ENCODE results near the gene SYNPR. TPM values are rescaled to one million over a fixed set of nuclear protein-coding genes. Genes with fewer than 3 reads are reported as not detected.

Gene SYNPR
- total RNA-seq, 4 donors from 2014 or later = 0.11 to 0.63 (median 0.13) TPM; not detected in 1

- H3K9me3 ChIP-seq = no peaks in the 10 kb centered on the region
- no peaks in the 10 kb centered on the region for H3K27me3 ChIP-seq
- no peaks in the 10 kb centered on the region for H3K36me3 ChIP-seq
- TF ChIP-seq POLR2A (IDR thresholded peaks at IDR 0.05) = no peak
- TF ChIP-seq, protein P1, sequence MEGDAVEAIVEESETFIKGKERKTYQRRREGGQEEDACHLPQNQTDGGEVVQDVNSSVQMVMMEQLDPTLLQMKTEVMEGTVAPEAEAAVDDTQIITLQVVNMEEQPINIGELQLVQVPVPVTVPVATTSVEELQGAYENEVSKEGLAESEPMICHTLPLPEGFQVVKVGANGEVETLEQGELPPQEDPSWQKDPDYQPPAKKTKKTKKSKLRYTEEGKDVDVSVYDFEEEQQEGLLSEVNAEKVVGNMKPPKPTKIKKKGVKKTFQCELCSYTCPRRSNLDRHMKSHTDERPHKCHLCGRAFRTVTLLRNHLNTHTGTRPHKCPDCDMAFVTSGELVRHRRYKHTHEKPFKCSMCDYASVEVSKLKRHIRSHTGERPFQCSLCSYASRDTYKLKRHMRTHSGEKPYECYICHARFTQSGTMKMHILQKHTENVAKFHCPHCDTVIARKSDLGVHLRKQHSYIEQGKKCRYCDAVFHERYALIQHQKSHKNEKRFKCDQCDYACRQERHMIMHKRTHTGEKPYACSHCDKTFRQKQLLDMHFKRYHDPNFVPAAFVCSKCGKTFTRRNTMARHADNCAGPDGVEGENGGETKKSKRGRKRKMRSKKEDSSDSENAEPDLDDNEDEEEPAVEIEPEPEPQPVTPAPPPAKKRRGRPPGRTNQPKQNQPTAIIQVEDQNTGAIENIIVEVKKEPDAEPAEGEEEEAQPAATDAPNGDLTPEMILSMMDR (IDR thresholded peaks at IDR 0.05) = no peak
- DNase-seq = no peak
- intact Hi-C loops (cut with DNase I) = no loop called here
- no peak overlapping the region for H3K4me3 ChIP-seq (replicated peaks in 1 of 3)
- 0 to 13% methylated on average over 1 of the region's 1 CpG for WGBS, 2 donors
- H3K27ac ChIP-seq = no peak overlapping the region
- H3K4me1 ChIP-seq = no peaks in the 10 kb centered on the region
Observed at GRCh38 chr3:63364495-63364894, 86.4 kb downstream of the SYNPR start.

GRCh38 chr3:63364910-63365309, 86.8 kb downstream of the SYNPR start:
- DNase-seq = no peak
- intact Hi-C loops (cut with DNase I) = no loop called here
- 61 to 70% methylated on average over 2 of the region's 2 CpGs for WGBS, 2 donors

GRCh38 chr3:63365671-63366070, 87.6 kb downstream of the SYNPR start:
- no peaks in the 10 kb centered on the region for H3K36me3 ChIP-seq
- 84 to 91% methylated on average over 5 of the region's 5 CpGs for WGBS, 2 donors
- H3K4me1 ChIP-seq = no peaks in the 10 kb centered on the region
- no peaks in the 10 kb centered on the region for H3K9me3 ChIP-seq
- DNase-seq = no peak
- no peak overlapping the region for H3K27ac ChIP-seq
- TF ChIP-seq, protein P1 (IDR thresholded peaks at IDR 0.05) = no peak
- intact Hi-C loops (cut with DNase I) = no loop called here
- H3K27me3 ChIP-seq = no peaks in the 10 kb centered on the region
- H3K4me3 ChIP-seq (replicated peaks in 1 of 3) = no peak overlapping the region

More at GRCh38 chr3:63364910-63365309, 86.8 kb downstream of the SYNPR start:
- TF ChIP-seq POLR2A (IDR thresholded peaks at IDR 0.05) = no peak
- TF ChIP-seq, protein P1 (IDR thresholded peaks at IDR 0.05) = no peak
- Histone ChIP-seq H3K9me3 (no peaks in the 10 kb centered on the region), H3K4me1 (no peaks in the 10 kb centered on the region), H3K27ac (no peak overlapping the region), H3K27me3 (no peaks in the 10 kb centered on the region), H3K4me3 (replicated peaks in 1 of 3) (no peak overlapping the region), H3K36me3 (no peaks in the 10 kb centered on the region)

- 83 to 86% methylated on average over 1 of the region's 1 CpG for WGBS, 2 donors
- Histone ChIP-seq H3K9me3 (no peaks in the 10 kb centered on the region), H3K4me1 (no peaks in the 10 kb centered on the region), H3K36me3 (no peaks in the 10 kb centered on the region), H3K27me3 (no peaks in the 10 kb centered on the region), H3K27ac (no peak overlapping the region), H3K4me3 (replicated peaks in 1 of 3) (no peak overlapping the region)
- TF ChIP-seq POLR2A (IDR thresholded peaks at IDR 0.05) = no peak
- TF ChIP-seq, protein P1 (IDR thresholded peaks at IDR 0.05) = no peak
- intact Hi-C loops (cut with DNase I) = no loop called here
- DNase-seq = no peak
Observed at GRCh38 chr3:63370094-63370493, 92.0 kb downstream of the SYNPR start.

DNA sequence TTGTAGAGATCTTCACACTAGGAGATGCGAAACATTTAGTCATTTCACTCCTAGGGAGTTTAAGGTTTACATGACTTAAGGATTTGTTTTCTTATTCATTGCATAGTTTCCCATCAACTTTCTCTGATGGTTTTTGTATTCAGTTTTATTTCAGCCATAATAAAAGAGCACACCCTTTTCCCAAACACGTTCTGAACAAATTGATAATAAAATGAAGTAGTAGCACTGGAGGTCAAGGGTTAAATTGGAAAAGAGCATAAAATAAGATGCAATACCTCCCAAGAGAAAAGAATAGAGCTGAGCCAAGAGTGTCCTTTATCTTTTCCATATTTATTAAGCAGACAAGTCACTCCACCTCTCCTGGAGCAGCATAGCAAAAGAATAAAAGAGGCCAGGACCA, 104.9 kb downstream of the SYNPR start:
- Histone ChIP-seq H3K36me3 (no peaks in the 10 kb centered on the region), H3K27me3 (no peaks in the 10 kb centered on the region), H3K4me1 (no peaks in the 10 kb centered on the region), H3K9me3 (no peaks in the 10 kb centered on the region), H3K4me3 (replicated peaks in 1 of 3) (no peak overlapping the region), H3K27ac (no peak overlapping the region)
- TF ChIP-seq, protein P1 (IDR thresholded peaks at IDR 0.05) = no peak
- TF ChIP-seq POLR2A (IDR thresholded peaks at IDR 0.05) = no peak
- no peak for DNase-seq
- intact Hi-C loops (cut with DNase I) = no loop called here
- WGBS, 2 donors = 76 to 83% methylated on average over 2 of the region's 2 CpGs
